Lower leg skin (tissue), 3 donors: ENCODE data around the gene RB1.

Source experiments
- CTCF ChIP-seq, 3 donors: fragments of 450-650 bp; IDR thresholded peaks; one replicate each; pipeline ENCODE4 v1.5.1; 2016; ENCODE audit warnings: antibody characterized with exemption in 3 of 3, mild to moderate bottlenecking in 3 of 3, moderate library complexity in 2 of 3
- POLR2A ChIP-seq, 2 donors: fragments of 450-650 bp; IDR thresholded peaks; one replicate each; pipeline ENCODE4 v1.6.1; 2016 to 2017; ENCODE audit warnings: antibody characterized with exemption in 2 of 2, mild to moderate bottlenecking in 1 of 2, moderate library complexity in 1 of 2

GRCh38 chr13:48303359-48304142, at the start of gene RB1:
- TF ChIP-seq POLR2A (IDR thresholded peaks at IDR 0.05) (peak in 1 of 2 donors; percentile 96), CTCF (IDR thresholded peaks at IDR 0.05) (no peak)
